Peyer's patch (tissue), 4 donors: ENCODE results near the gene CAMP. TPM values are rescaled to one million over a fixed set of nuclear protein-coding genes. Genes with fewer than 3 reads are reported as not detected.
A peak's percentile ranks its signal among the peaks of the same experiment; 100 is the strongest.

ENCODE experiments used
- DNase-seq, 3 donors: peaks; one replicate each; pipeline ENCODE4 v3.0.0-alpha.2; 2017 to 2019
- H3K27ac ChIP-seq, 4 donors: fragments of 200-600 bp; sonication (generic); one replicate each; pipeline ENCODE4 v1.5.1; 2016 to 2019
- H3K27me3 ChIP-seq, 2 donors: fragments of 200-600 bp; sonication (generic); one replicate each; pipeline ENCODE4 v1.5.1; 2019
- H3K36me3 ChIP-seq, 3 donors: fragments of 200-600 bp; sonication (generic); one replicate each; pipeline ENCODE4 v1.5.1; 2016 to 2019
- H3K4me1 ChIP-seq, 4 donors: fragments of 200-600 bp; sonication (generic); one replicate each; pipeline ENCODE4 v1.5.1; 2016 to 2019
- H3K4me3 ChIP-seq, 4 donors: fragments of 200-600 bp; sonication (generic); 1 replicate in 3 of 4; 2 replicates in 1 of 4; pipeline ENCODE4 v1.5.1; 2016 to 2019; ENCODE audit warnings: mild to moderate bottlenecking in 1 of 4
- H3K9me3 ChIP-seq, 4 donors: fragments of 200-600 bp; sonication (generic); one replicate each; pipeline ENCODE4 v1.5.1; 2016 to 2019; ENCODE audit warnings: mild to moderate bottlenecking in 1 of 4
- CTCF ChIP-seq, 6 experiments: fragments of 450-650 bp in 4 of 6; fragments of 200-600 bp in 2 of 6; sonication (generic) in 1 of 6; IDR thresholded peaks; one replicate each; pipeline ENCODE4 v1.5.1; 2017 to 2019; ENCODE audit warnings: antibody characterized with exemption in 6 of 6, mild to moderate bottlenecking in 3 of 6, moderate library complexity in 1 of 6
- POLR2A ChIP-seq, 2 donors: fragments of 450-650 bp; IDR thresholded peaks; one replicate each; pipeline ENCODE4 v1.5.1; 2017; ENCODE audit warnings: antibody characterized with exemption in 2 of 2, mild to moderate bottlenecking in 2 of 2, moderate library complexity in 2 of 2
- total RNA-seq, 4 donors: library from RNA; depleted of rRNA; stranded (reverse); fragments of >200 nt; gene quantifications; one replicate each; pipeline ENCODE4 v1.1.0, GENCODE V29; 2016

CAMP gene
- total RNA-seq, 4 donors from 2014 or later: not detected

GRCh38 chr3:48185129-48185528 lies 38.2 kb upstream of the CAMP start:
- Histone ChIP-seq H3K4me1 (peaks cover 0 to 12% (median 4%) of the 10 kb centered on the region in 4 donors), H3K9me3 (no peaks in the 10 kb centered on the region), H3K27ac (no peak overlapping the region), H3K27me3 (no peaks in the 10 kb centered on the region), H3K4me3 (no peak overlapping the region), H3K36me3 (peaks cover 0 to 4% (median 0%) of the 10 kb centered on the region in 3 donors)
- TF ChIP-seq POLR2A (IDR thresholded peaks at IDR 0.05) (no peak), CTCF (IDR thresholded peaks at IDR 0.05) (no peak)
- DNase-seq: no peak

GRCh38 chr3:48186631-48187300 lies 36.5 kb upstream of the CAMP start:
- Histone ChIP-seq H3K27me3 (no peaks in the 10 kb centered on the region), H3K4me1 (peaks cover 0 to 12% (median 4%) of the 10 kb centered on the region in 4 donors), H3K9me3 (no peaks in the 10 kb centered on the region), H3K27ac (peak overlapping the region in 1 of 4 donors; percentile 41), H3K36me3 (no peaks in the 10 kb centered on the region), H3K4me3 (peak overlapping the region in 2 of 4 donors; percentile 82 to 85)
- no peak for TF ChIP-seq CTCF (IDR thresholded peaks at IDR 0.05)
- TF ChIP-seq POLR2A (IDR thresholded peaks at IDR 0.05): no peak
- no peak for DNase-seq

GRCh38 chr3:48187301-48187578 lies 36.1 kb upstream of the CAMP start:
- H3K4me3 ChIP-seq: peak overlapping the region; percentile 58 to 85 (median 77)
- peak overlapping the region in 2 of 4 donors; percentile 41 to 63 for H3K27ac ChIP-seq
- no peaks in the 10 kb centered on the region for H3K9me3 ChIP-seq
- no peak for TF ChIP-seq CTCF (IDR thresholded peaks at IDR 0.05)
- no peak for TF ChIP-seq POLR2A (IDR thresholded peaks at IDR 0.05)
- H3K36me3 ChIP-seq: no peaks in the 10 kb centered on the region
- DNase-seq: no peak
- no peaks in the 10 kb centered on the region for H3K27me3 ChIP-seq
- peaks cover 0 to 12% (median 4%) of the 10 kb centered on the region in 4 donors for H3K4me1 ChIP-seq

GRCh38 chr3:48187579-48188265 lies 35.6 kb upstream of the CAMP start:
- peak overlapping the region; percentile 58 to 85 (median 77) for H3K4me3 ChIP-seq
- TF ChIP-seq POLR2A (IDR thresholded peaks at IDR 0.05): no peak
- no peak for TF ChIP-seq CTCF (IDR thresholded peaks at IDR 0.05)
- peak in 2 of 3 donors; percentile 61 to 64 for DNase-seq
- peaks cover 0 to 12% (median 4%) of the 10 kb centered on the region in 4 donors for H3K4me1 ChIP-seq
- no peaks in the 10 kb centered on the region for H3K27me3 ChIP-seq
- no peaks in the 10 kb centered on the region for H3K9me3 ChIP-seq
- H3K27ac ChIP-seq: peak overlapping the region in 3 of 4 donors; percentile 41 to 63 (median 47)
- no peaks in the 10 kb centered on the region for H3K36me3 ChIP-seq

GRCh38 chr3:48188266-48189201 lies 34.8 kb upstream of the CAMP start, which contains the start of gene CDC25A:
CDC25A (minus strand) TSS chr3:48188417; CDS start chr3:48187947, 470 bp downstream.
- H3K4me3 ChIP-seq: peak within 1 kb of the TSS; percentile 58 to 85 (median 77)
- no peaks in the 10 kb centered on the region for H3K27me3 ChIP-seq
- peaks cover 0 to 12% (median 4%) of the 10 kb centered on the region in 4 donors for H3K4me1 ChIP-seq
- no peaks in the 10 kb centered on the region for H3K36me3 ChIP-seq
- peak; percentile 95 to 98 (median 96) for DNase-seq
- TF ChIP-seq CTCF (IDR thresholded peaks at IDR 0.05) (no peak), POLR2A (IDR thresholded peaks at IDR 0.05) (no peak)
- peak within 1 kb of the TSS in 3 of 4 donors; percentile 41 to 63 (median 47) for H3K27ac ChIP-seq
- no peaks in the 10 kb centered on the region for H3K9me3 ChIP-seq
